GM18526 (cell line): ENCODE results near the gene FURIN.

Experiments used
- POLR2A ChIP-seq: IDR thresholded peaks from 3 replicates; pipeline ENCODE4 v1.6.1; 2011; ENCODE audit not compliant: insufficient read length; ENCODE audit errors: extremely low read depth

The FURIN gene

DNA sequence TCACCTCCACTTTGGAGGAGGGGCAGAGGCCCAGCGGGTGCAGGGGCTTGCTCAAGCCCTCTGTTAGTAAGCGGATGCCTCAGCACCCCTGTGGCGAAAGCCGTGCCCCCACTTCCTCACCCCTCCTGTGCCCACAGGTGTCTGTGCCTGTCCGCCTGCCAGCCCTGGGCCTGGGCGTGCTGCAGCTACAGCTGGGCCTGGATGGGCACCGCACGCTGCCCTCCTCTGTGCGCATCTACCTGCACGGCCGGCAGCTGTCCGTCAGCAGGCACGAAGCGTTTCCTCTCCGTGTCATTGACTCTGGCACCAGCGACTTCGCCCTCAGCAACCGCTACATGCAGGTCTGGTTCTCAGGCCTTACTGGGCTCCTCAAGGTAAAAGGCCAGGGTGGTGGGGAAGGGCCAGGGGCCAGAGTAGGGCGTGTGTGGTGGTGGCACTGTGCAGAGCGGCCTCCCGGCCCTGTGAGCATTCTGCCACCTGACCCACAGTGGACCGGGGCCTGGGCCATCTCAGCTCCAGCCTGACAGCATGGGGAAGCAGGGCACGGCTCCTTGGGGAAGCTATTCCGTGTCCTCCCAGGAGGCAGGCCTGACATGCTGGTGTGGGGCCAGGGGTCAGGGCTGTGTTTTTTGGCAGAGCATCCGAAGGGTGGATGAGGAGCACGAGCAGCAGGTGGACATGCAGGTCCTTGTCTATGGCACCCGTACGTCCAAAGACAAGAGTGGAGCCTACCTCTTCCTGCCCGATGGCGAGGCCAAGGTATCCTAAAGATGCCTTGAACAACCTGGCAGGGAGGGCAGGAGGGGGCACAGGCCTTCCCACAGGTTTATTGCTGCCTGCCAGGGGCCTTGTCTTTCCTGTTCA, 43.8 kb downstream of the FURIN start:
- TF ChIP-seq POLR2A: no peak

DNA sequence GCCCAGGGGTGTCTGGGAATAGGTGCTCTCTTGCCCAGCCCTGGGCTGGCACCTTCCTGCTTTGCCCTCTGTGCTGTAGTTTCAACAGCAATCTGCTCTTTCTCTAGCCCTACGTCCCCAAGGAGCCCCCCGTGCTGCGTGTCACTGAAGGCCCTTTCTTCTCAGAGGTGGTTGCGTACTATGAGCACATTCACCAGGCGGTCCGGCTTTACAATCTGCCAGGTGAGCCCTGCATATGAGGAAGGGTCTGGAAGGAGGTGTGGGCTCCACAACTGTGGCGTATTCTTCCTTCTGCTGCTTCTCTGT, 44.3 kb downstream of the FURIN start:
- TF ChIP-seq POLR2A: no peak

DNA sequence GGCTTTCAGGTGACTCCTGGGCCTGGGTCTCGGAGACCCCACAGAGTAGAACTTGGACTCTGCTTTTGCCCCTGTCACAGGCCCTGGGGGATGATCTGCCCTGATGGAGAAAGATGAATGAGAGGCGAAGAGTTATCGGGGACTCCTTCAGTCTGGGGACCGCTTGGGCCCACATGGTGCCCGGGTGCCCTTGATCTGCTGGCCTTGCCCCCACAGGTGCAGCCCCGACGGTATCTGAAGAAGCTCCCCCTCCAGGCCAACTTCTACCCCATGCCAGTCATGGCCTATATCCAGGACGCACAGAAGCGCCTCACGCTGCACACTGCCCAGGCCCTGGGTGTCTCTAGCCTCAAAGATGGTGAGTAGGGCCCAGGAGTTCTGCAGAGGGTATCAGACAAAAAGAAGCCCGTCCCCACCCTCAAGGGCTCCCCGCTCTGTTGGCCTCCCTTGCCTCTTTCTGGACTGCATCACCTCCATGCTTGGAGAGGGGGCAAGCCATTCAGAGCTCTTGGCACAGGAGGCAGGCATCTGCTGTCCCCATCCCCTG, 45.1 kb downstream of the FURIN start:
- no peak for TF ChIP-seq POLR2A

DNA sequence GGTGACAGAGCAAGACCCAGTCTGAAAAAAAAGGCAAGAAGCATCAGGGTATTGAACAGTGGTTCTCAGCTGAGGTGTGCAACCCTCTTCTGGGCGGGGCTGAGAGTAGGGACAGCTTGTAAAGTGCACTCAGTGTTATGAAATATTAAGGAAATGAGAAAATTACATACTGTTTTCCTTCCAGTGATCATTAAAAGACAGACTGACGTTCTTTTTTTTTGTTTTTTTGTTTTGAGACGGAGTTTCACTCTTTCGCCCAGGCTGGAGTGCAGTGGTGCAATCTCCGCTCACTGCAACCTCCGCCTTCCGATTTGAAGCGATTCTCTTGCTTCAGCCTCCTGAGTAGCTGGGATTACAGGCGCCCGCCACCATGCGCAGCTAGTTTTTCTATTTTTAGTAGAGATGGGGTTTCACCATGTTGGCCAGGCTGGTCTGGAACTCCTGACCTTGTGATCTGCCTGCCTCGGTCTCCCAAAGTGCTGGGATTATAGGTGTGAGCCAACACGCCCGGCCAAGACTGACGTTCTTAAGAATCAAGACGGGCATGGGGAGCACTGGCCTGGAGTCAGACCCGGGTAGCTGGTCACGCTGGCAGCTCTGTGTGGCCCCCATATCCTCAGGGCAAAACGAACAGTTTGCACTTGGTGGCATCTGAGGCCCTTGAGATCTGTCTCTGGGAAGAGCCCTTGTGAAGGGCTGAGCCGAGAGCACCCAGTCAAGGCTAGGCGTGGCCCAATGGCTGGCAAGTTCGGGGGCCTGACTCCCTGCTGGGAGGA, 46.1 kb downstream of the FURIN start:
- TF ChIP-seq POLR2A: no peak

DNA sequence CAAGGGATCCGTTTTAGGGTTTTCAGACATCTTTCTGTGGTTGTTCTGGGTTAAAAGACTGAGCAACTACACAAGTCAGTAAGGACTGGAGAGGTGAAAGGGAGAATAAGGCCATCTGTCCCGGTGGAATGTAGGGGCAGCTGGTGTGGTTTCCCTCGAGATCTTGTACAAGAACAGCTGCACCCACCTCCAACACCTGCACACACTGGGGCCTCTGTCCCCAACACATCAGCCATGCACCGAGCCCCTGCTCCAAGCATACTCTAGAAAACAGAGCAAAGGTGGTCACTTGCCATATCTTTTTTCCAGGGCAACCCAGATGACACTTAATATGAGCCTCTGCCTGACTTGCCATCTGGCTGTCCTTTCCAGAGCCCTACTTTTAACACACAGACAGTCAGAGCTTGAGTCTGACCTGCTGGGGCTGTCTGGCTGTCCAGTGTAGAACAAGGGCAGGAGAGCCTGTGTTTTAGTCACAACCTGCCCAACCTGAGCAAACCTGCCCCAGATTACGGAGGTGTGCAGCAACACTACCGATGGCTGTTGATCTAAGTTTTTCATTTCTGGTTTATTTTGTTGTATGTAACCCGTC, 46.9 kb downstream of the FURIN start:
- TF ChIP-seq POLR2A: no peak

DNA sequence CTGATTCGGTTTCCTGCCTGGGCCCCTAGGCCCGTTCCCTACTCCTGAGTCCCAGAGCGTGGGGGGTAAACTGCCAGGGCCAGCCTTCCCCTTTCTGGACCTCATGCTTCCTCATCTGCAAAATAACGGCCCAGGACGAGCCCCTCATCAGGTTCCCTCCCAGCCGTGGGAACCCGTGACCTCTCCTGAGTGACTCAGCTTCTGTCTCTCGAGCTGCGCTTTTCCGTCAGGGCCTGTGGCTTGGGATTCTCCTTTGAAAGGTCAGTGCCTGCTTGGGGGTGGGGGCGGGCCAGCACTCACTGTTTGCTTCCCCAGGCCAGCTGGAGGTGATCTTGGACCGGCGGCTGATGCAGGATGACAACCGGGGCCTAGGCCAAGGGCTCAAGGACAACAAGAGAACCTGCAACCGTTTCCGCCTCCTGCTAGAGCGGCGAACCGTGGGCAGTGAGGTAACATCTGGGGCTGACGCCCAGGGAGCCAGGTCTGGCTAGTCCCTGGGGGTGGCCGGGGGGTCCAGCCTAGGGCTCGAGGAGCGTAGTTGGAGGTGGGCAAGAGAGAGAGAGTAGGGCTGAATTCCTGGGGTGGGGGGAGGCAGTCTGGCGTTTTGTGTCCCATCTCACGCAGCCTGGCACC, 47.5 kb downstream of the FURIN start:
- no peak for TF ChIP-seq POLR2A

DNA sequence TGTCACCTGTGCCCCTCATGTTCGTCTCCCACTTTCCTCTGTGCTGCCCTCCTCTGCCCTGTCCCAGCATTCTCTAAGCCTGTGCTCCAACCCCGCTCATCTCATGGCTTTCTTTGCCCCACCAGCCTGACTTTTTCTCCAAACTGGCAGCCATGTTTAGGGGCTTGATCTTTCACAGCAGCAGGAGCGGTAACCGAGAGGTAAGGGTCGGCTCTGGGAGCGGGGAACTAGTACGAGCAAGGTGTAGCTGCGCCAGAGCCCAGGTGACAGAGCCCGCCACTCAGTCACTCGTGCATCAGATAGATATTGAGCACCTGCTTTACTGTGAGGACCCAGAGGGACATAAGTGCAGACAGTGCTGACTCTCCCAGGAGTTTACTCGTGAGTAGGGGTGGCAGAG, 48.1 kb downstream of the FURIN start:
- TF ChIP-seq POLR2A: no peak

DNA sequence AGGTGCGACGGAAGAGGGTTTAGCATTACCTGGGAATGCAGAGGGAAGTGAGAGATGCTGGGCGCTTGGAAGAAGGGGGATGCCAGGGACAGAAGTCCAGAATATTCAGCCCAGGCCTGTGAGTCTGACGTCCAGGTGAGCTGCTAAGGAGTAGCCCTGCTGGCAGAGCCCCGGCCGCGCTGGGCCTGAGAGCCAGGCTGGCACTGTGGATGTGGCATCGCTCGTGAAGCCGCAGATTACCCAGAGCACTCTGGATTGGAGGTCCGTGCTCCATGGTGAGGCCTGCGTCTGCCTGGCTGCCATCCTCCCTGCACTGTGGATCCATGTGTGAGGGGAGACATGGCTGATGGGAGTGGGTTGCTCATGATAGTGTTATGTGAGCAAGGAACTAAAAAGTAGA, 49.2 kb downstream of the FURIN start:
- TF ChIP-seq POLR2A: no peak

DNA sequence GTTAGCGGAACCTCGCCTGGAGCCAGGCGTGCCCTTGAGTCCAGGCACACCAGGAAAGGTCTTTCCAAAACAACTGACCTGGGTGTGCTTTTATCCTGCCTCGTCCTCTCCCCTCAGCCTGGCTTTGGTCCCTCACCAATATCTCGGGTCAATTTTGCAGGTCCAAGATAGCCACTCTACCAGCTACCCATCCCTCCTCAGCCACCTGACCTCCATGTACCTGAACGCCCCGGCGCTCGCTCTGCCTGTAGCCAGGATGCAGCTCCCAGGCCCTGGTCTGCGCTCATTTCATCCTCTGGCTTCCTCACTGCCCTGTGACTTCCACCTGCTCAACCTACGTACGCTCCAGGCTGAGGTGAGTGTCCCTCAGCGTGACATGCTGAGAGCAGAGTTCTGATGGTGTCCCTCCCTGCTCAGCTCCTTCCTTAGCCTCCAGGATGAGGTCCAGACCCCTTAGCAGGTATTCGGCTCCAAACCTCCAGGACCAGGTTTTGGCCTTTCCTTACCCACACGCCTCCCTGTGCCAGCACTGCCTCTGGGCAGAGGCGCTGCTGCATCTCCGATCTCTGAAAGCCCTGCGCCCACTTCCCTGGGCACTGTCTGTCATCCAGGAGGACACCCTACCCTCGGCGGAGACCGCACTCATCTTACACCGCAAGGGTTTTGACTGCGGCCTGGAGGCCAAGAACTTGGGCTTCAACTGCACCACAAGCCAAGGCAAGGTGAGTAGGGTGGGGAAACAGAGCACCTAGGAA, 49.8 kb downstream of the FURIN start:
- TF ChIP-seq POLR2A: no peak

DNA sequence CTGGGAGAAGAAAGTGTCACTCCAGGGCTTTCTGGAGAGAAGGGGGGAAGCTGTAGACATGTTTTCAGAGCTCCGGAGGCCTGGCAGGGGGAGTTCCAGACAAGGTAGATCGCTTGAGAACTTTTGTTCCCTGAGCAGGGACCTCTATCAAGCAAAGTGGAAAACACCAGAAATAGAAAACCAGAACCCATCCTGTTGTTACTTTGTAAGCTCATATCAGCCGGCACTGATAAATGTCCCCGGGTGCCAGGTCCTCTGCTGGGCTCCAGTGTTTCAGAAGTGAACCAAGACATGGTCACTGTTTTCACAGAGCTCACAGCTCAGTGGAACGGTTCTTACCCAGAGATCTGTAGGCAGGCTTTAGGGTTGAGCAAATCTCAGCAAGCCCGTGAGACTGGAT, 50.4 kb downstream of the FURIN start:
- no peak for TF ChIP-seq POLR2A

DNA sequence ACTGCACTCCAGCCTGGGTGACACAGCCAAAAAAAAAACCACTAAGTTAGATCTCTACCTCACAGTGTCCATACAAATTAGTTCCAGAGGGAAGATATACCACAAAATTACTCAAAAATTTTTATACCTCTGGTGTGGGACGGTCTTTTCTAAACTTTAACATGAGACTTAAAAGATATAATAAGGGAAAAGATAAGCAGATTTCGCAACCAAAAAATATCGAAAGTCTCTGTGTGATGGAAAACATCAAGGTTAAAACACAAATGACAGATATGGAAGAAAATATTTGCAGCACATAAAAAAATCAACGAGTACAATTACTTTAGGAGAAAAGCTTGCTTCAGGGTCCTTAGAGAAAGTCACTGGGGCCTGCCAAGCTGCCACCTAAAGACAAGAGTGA, 53.5 kb downstream of the FURIN start:
- TF ChIP-seq POLR2A: no peak

DNA sequence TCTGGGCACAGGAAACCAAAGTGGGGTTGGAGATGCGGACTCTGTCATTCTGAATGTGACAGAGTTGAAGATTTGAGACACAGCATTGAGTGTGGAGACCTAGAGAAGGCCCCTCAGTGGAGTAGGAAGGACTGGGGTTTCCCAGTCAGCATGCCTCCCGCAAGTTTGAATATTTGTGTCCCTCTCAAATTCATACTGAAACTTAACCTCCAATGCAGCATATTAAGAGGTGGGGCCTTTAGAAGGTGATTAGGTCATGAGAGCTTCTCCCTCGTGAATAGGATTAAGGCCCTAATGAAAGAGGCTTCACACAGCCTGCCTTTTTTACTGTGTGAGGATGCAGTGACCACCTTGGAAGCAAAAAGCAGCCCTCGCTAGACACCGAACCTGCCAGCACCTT, 56.0 kb downstream of the FURIN start:
- TF ChIP-seq POLR2A: no peak

DNA sequence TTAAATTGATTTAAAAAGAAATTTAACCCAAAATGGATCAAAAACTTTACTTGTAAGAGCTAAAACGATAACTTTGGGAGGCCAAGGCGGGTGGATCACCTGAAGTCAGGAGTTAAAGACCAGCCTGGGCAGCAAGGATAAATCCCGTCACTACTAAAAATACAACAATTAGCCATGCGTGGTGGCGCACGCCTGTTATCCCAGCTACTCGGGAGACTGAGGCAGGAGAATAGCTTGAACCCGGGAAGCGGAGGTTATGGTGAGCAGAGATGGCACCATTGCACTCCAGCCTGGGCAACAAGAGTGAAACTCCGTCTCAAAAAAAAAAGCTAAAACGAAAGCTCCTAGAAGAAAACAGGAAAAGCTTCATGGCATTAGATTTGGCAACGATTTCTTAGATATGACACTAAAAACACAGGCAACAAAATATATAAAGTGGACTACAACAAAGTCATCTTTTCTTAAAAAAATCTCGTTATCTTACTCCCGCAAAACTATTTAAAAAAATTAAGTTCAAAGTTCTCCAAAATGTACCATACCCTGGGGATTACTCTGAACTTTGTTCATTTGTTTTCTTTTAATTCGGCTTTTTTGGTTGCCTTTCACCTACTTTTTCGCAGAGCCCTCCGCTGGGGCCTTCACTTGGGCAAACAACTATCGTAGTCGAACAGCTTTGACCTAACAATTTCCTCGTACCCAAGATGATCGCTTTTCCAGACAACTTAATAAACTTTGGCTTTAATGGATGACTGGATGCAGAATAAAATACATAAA, 61.0 kb downstream of the FURIN start:
- TF ChIP-seq POLR2A: no peak
